Measurements from ENCODE around the gene RPL5.
A peak's percentile ranks its signal among the peaks of the same experiment; 100 is the strongest.
"Not testable (repeated sequence)": the region's sequence is repeated elsewhere in the genome, so short reads cannot be mapped to it uniquely, and the experiment has no call there.

Gene RPL5

DNA sequence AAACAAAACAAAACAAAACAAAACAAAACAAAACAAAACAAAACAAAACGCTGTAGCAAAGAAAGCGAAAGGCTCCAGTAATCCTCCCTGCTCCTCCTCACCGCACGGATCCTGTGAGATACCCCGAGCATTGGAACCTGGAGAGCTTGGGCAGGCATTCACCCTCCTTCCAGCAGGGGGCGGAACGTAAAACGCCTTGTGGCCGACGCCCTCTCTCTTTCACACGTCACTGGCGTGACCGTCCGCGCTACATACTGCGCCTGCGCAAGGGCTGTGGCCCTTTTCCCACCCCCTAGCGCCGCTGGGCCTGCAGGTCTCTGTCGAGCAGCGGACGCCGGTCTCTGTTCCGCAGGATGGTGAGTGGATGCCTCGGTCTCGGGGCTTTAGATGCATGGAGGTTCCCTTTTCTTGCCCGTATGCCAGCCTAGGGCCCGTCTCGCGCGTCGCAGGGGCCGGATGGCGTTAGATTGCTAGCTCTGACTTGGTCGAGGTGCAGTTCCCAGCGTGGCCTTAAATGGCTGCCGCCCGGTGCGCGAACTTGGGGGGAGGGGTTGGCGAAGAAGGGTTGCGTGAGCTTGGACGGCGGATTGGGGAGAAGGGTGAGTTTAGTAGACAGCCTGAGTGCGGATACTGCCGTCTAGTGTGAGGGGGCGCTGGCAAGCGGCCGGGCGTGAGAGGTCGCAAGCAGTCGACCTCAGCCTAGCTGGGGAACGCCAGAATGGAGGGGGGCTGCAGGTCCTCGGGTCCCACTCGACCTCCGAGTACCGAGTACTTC lies at the start of gene RPL5:
Gene RPL5, plus strand, starts transcription at position 279 of the 775 bp plus-strand sequence. Its CDS starts 75 bp downstream, at position 354.
- TF ChIP-seq, protein P1, sequence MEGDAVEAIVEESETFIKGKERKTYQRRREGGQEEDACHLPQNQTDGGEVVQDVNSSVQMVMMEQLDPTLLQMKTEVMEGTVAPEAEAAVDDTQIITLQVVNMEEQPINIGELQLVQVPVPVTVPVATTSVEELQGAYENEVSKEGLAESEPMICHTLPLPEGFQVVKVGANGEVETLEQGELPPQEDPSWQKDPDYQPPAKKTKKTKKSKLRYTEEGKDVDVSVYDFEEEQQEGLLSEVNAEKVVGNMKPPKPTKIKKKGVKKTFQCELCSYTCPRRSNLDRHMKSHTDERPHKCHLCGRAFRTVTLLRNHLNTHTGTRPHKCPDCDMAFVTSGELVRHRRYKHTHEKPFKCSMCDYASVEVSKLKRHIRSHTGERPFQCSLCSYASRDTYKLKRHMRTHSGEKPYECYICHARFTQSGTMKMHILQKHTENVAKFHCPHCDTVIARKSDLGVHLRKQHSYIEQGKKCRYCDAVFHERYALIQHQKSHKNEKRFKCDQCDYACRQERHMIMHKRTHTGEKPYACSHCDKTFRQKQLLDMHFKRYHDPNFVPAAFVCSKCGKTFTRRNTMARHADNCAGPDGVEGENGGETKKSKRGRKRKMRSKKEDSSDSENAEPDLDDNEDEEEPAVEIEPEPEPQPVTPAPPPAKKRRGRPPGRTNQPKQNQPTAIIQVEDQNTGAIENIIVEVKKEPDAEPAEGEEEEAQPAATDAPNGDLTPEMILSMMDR (IDR thresholded peaks at IDR 0.05; ENCODE audit: extremely low read depth, insufficient read depth, missing control alignments): peak; percentile 97
- in situ Hi-C loops (cut with MboI; ENCODE audit: low pct_unique_long_range_greater_than_20kb, low sequenced_read_pairs, unreplicated experiment): no loop called here

DNA sequence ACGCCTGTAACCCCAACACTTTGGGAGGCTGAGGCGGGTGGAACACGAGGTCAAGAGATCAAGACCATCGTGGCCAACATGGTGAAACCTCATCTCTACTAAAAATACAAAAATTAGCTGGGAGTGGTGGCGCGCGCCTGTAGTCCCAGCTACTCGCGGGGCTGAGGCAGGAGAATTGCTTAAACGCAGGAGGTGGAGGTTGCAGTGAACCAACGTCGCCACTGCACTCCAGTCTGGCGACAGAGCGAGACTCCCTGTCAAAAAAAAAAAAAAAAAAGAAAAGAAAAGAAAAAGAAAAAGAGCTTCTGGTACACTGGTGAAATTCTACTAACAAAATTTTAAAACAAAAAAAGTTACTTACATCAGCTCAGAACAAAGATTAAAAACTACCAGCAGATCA lies 48.3 kb upstream of the RPL5 start:
- DNase-seq (ENCODE audit: low spot score); in situ Hi-C loops (cut with MboI; ENCODE audit: low pct_unique_long_range_greater_than_20kb, low sequenced_read_pairs, unreplicated experiment): not testable (repeated sequence)

More for the DNA sequence above, at the start of gene RPL5:
- DNase-seq (ENCODE audit: low spot score): peak; percentile 96

DNA sequence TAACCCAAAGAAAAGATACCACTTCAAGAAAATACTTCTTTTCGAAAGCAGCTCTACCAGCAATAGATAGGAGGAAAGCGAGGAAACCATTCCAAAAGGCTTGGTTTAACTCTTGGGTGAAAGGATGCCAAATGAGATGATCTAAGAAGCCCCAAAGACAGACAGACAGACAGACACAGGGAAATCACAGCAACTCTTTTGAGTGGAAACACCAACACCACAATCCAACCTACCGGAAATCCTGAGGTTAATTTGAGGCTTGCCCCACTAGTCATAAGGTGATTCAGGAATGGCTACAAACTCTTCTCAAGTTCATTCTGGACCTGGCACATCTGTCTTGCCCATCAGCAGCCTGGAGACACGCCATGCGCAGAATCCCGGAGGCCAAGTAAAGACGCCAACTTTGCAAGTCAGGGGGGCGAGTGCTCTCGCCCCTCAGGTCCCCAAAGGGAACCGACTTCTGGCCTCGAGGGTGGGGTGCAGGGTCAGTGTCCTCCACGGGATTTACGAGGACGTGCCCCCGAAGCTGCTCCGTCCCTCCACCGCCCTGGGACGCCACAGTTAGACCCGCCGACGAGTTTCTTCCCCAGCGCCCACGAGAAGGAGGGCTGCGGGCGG lies 47.7 kb upstream of the RPL5 start:
- TF ChIP-seq, protein P1 (IDR thresholded peaks at IDR 0.05; ENCODE audit: extremely low read depth, insufficient read depth, missing control alignments): no peak
- peak; percentile 55 for DNase-seq (ENCODE audit: low spot score)
- in situ Hi-C loops (cut with MboI; ENCODE audit: low pct_unique_long_range_greater_than_20kb, low sequenced_read_pairs, unreplicated experiment): no loop called here

DNA sequence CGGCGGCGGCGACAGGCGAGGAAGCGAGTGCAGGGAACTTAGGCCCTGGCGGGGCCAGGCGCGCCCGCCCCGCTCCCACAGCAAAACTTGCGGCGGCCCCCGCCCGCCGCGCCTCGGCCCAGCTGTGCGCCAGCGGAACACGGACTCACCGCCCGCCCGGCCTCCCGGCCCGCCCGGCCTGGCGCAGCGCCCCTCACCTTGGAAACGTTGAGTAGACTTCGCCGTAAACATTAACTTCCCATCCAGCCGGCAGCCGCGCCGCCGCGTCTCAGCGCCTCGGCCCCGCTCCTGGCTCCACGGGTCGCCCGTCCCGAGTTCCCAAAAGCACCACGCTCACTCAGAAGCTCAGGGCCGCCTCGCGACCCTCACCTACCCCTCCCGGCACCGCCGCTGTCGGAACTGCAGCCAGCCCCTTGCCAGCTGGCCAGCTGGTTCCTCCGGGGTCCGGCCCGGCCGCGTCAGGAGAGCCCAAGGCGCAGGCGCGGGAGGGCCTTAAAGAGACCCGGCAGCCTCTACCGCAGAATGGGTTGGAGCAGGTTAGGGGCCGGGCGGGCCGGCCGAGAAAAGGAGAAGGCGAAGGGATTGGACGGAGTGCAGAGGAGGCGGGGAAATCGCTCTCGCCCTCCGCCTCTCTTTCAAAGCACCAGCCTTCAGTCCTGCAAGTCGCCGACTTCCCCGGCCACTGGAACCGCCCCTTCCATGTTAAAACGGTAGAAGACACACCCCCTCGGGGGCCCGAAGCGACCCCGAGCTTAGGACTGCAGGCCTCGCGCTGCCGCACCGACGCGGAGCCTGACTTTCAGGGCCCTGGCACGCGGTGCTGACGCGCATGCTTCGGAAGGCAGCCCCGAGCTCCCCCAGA lies 47.0 kb upstream of the RPL5 start, which contains the start of gene EVI5:
Gene EVI5, minus strand, starts transcription at position 470 of the 862 bp plus-strand sequence. CDS start 48,562 bp downstream, outside the sequence.
- DNase-seq (ENCODE audit: low spot score): peak; percentile 95
- in situ Hi-C loops (cut with MboI; ENCODE audit: low pct_unique_long_range_greater_than_20kb, low sequenced_read_pairs, unreplicated experiment): no loop called here
- TF ChIP-seq, protein P1 (IDR thresholded peaks at IDR 0.05; ENCODE audit: extremely low read depth, insufficient read depth, missing control alignments): no peak

DNA sequence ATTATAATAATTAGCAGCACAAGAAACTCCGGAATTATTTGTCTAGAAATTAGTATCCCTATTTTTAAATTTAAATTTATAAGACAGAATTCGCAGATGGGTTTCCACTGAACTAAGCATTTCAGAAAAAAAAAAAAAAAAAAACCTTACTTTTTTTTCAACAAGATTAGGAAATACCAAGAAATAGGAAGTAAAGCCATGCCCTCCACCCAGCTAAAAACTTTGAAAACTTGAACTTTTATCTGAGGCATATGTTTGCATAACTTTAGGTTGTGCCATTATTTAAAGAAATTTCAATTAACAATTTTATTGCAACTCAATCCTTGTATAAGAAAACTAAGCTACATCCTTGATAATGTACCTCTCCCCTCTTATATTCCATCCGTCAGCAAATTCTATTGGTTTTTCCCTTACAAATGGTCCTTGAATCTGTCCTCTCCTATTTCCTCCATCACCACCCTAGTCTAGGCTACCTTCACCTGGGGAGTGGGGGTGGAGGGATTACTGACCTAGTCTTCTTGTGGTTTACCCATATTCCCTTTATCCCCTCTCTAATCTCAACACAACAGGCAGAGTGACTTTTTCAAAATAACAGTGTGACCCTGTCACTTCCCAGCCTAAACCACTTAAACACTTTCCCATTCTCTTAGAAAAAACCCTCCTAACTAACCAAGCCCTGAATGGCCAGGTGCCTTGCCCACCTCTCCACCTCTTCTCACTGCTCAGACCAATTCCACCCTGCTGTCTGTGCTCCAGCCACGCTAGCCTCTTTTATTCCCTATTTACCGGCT lies 45.5 kb upstream of the RPL5 start:
- in situ Hi-C loops (cut with MboI; ENCODE audit: low pct_unique_long_range_greater_than_20kb, low sequenced_read_pairs, unreplicated experiment): no loop called here
- TF ChIP-seq, protein P1 (IDR thresholded peaks at IDR 0.05; ENCODE audit: extremely low read depth, insufficient read depth, missing control alignments): no peak
- no peak for DNase-seq (ENCODE audit: low spot score)

DNA sequence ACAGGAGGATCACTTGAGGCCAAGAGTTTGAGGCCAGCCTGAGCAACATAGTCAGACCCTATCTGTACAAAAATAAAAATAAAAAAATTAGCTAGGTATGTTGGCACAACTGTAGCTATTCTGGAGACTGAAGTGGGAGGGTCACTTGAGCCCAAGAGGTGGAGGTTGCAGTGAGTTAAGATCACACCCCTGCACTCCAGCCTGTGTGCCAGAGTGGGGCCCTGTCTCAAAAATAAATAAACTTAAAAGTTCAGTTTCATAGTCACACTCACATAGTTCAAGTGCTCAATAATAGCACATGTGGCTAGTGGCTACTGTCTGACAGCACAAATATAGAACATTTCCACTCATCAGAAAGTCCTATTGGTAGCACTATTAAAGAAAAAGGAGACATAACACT lies 41.8 kb upstream of the RPL5 start:
- in situ Hi-C loops (cut with MboI; ENCODE audit: low pct_unique_long_range_greater_than_20kb, low sequenced_read_pairs, unreplicated experiment): no loop called here
- DNase-seq (ENCODE audit: low spot score): no peak
- TF ChIP-seq, protein P1 (IDR thresholded peaks at IDR 0.05; ENCODE audit: extremely low read depth, insufficient read depth, missing control alignments): no peak
